Type B pancreatic cell (in vitro differentiated cells): ENCODE measurements around the gene CDS2. TPM values are rescaled to one million over a fixed set of nuclear protein-coding genes. Genes with fewer than 3 reads are reported as not detected.

Experiments
- DNase-seq: peaks from one replicate; pipeline ENCODE4 v3.0.0; 2021; ENCODE audit warnings: mixed read lengths; ENCODE audit not compliant: unreplicated experiment; ENCODE audit errors: extremely low spot score
- H3K27ac Mint-ChIP-seq: 2 replicates; pipeline ENCODE4 v1.8.0; 2021; ENCODE audit warnings: mild to moderate bottlenecking, mixed read lengths
- H3K27me3 Mint-ChIP-seq: 2 replicates; pipeline ENCODE4 v1.8.0; 2021; ENCODE audit warnings: mixed read lengths
- H3K36me3 Mint-ChIP-seq: 2 replicates; pipeline ENCODE4 v1.8.0; 2021; ENCODE audit warnings: mixed read lengths
- H3K4me1 Mint-ChIP-seq: one replicate; pipeline ENCODE4 v1.8.0; 2021; ENCODE audit warnings: mixed read lengths; ENCODE audit not compliant: unreplicated experiment
- H3K4me3 Mint-ChIP-seq: 2 replicates; pipeline ENCODE4 v1.8.0; 2021; ENCODE audit warnings: mild to moderate bottlenecking, mixed read lengths
- H3K9me3 Mint-ChIP-seq: 2 replicates; pipeline ENCODE4 v1.8.0; 2021; ENCODE audit warnings: mixed read lengths
- long read RNA-seq: library from polyadenylated mRNA; unstranded; transcript quantifications from one replicate; pipeline ENCODE4 v2.0.0, GENCODE V29; 2020
- total RNA-seq: library from RNA; stranded (reverse); gene quantifications from 2 replicates; pipeline ENCODE4 v1.2.1, GENCODE V29; 2021; ENCODE audit warnings: low replicate concordance
- TF ChIP-seq, protein P1 (sequence below): fragments of 200-600 bp; sonication (generic); conservative IDR thresholded peaks from 2 replicates; pipeline ENCODE4 v1.5.0; 2021; ENCODE audit warnings: antibody characterized with exemption, mild to moderate bottlenecking

CDS2 gene
- total RNA-seq = 41.5 and 44.4 TPM in 2 replicates
- long read RNA-seq, full-length matches to known transcripts = 43 of 53 reads
- long read RNA-seq, partial matches to known transcripts = 5 of 53 reads
- long read RNA-seq, other reads (novel, unspliced or antisense) = 5 of 53 reads

DNA sequence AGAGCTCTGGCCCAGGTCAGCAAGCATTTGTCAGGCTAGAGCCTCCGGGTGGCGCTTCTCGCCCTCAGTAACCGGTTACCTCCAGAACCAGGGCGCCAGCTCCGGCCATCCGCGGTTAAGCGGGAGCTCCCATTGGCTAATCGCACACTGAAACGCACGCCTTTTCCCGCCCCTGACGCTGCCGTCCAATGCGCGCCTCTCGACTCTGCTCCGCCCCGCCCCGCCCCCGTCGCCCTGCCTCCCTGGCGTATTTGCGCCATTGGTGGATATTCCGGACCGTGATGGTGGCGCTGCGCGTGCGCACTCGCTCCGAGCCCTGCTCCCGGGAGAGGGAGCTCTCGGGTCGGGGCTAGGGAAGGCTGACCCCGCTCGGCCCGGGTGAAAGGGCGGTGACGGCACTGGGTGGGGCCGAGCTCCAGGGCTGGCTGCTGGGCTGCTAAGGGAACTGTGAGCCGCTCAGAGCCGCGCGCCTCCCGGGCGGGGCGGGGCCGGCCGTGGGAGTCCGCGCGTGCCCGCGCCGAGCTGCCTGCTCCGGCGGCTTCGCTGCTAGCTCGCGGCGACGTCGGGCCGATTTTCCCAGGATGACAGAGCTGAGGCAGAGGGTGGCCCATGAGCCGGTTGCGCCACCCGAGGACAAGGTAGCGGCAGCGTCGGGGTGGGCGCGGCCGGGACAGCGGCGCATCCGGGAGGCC is at the start of gene CDS2:
TSS of gene CDS2 (plus strand) at position 497 of the 692 bp plus-strand sequence. CDS start at position 582, 85 bp downstream.
- Mint-ChIP-seq H3K9me3 (no peaks in the 10 kb centered on the region), H3K36me3 (peaks cover 7% of the 10 kb centered on the region), H3K4me3 (peak within 1 kb of the TSS; percentile 98), H3K4me1 (peaks cover 27% of the 10 kb centered on the region), H3K27me3 (no peaks in the 10 kb centered on the region), H3K27ac (peak within 1 kb of the TSS; percentile 96)
- peak; percentile 100 for DNase-seq
- TF ChIP-seq, protein P1, sequence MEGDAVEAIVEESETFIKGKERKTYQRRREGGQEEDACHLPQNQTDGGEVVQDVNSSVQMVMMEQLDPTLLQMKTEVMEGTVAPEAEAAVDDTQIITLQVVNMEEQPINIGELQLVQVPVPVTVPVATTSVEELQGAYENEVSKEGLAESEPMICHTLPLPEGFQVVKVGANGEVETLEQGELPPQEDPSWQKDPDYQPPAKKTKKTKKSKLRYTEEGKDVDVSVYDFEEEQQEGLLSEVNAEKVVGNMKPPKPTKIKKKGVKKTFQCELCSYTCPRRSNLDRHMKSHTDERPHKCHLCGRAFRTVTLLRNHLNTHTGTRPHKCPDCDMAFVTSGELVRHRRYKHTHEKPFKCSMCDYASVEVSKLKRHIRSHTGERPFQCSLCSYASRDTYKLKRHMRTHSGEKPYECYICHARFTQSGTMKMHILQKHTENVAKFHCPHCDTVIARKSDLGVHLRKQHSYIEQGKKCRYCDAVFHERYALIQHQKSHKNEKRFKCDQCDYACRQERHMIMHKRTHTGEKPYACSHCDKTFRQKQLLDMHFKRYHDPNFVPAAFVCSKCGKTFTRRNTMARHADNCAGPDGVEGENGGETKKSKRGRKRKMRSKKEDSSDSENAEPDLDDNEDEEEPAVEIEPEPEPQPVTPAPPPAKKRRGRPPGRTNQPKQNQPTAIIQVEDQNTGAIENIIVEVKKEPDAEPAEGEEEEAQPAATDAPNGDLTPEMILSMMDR = peak; percentile 61

DNA sequence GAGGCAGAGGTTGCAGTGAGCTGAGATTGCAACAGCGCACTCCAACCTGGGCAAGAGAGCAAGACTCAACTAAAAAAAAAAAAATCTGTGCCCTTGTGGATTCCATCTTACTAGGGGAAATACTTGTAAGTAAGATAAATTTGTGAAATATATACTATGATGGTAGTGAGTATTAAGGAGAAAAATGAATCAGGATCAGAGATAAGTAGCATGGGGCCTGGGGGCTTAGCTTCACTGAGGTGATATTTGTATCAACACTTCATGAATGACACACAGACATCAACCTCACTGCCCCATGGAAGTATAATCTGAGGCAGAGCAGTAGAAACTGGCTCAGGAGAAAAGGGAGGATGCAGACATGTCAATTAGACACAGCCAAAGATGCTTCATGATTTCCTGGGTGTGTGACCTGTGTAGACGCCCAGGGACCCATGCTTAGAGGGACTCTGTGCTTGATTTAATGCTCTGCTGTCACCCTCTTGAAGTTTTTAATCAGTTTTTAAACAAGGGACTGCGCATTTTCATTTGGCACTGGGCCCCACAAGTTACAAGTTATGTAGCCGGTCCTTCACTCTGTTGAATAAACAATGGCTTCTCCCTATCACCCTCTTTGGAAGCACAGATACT is 48.9 kb upstream of the CDS2 start:
- Mint-ChIP-seq H3K36me3 (no peaks in the 10 kb centered on the region), H3K9me3 (no peaks in the 10 kb centered on the region), H3K4me3 (no peak overlapping the region), H3K27ac (no peak overlapping the region), H3K4me1 (peaks cover 4% of the 10 kb centered on the region), H3K27me3 (peaks cover 3% of the 10 kb centered on the region)
- DNase-seq = no peak
- TF ChIP-seq, protein P1 = no peak

DNA sequence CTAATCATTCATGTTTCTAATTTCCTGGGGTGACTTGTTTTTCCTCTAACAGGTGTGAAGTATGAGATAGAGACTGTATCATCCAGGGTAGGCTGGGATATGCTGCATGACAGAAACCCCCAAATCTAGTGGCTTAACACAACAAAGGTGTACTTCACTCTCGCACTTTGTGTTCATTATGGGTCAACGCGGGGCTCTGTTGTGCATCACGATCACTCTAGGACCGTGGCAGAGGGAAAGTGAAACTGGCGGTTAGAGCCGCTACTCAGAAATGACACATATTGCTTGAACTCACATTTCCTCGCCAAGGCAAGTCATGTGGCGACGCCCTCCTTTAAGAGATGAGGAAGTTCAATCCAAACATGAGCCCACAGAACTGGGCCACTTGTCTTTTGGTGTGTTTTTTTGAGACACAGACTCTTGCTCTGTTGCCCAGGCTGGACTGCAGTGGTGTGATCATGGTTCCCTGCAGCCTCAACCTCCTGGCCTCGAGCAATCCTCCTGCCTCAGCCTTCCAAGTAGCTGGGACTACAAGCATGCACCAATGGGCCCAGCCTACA is 48.3 kb upstream of the CDS2 start:
- DNase-seq = no peak
- Mint-ChIP-seq H3K9me3 (no peaks in the 10 kb centered on the region), H3K27me3 (peaks cover 3% of the 10 kb centered on the region), H3K36me3 (no peaks in the 10 kb centered on the region), H3K4me1 (peaks cover 4% of the 10 kb centered on the region), H3K27ac (no peak overlapping the region), H3K4me3 (no peak overlapping the region)
- TF ChIP-seq, protein P1 = no peak

DNA sequence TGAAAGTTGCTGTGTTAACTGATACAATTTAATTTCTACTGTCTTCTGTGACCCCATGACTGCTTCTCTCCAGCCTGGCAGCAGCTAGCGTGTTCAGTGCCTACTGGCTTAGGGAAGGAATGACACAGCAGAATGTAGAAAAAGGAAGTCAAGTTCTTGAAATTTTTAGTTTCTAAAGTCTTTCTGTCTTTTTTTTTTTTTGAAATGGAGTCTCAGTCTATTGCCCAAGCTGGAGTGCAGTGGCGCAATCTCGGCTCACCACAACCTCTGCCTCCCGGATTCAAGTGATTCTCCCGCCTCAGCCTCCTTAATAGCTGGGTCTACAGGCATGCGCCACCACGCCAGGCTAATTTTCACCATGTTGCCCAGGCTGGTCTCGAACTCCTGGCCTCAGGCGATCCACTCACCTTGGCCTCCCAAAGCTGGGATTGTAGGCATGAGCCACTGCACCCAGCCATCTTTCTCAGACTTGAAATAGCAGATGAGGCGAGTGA is 46.4 kb upstream of the CDS2 start:
- DNase-seq = no peak
- Mint-ChIP-seq H3K4me3 (no peak overlapping the region), H3K27me3 (peaks cover 3% of the 10 kb centered on the region), H3K27ac (no peak overlapping the region), H3K36me3 (no peaks in the 10 kb centered on the region), H3K4me1 (peaks cover 4% of the 10 kb centered on the region), H3K9me3 (no peaks in the 10 kb centered on the region)
- TF ChIP-seq, protein P1 = no peak

DNA sequence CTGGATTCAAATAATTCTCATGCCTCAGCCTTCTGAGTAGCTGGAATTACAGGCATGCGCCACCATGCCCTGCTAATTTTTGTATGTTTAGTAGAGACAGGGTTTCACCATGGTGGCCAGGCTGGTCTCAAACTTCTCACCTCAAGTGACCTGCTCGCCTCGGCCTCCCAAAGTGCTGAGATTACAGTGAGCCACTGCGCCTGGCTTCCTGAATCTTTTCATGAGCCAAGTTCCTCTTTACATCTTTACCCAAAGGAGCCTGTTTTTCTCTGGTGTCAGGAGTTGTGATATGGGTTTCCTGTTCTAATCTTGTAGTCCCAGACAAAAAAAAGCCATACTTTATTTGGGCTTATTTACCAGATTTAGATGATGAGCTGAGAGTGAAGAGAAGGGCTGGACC is 41.4 kb upstream of the CDS2 start:
- TF ChIP-seq, protein P1 = no peak
- H3K27me3 Mint-ChIP-seq = peaks cover 3% of the 10 kb centered on the region
- H3K9me3 Mint-ChIP-seq = no peaks in the 10 kb centered on the region
- H3K4me3 Mint-ChIP-seq = no peak overlapping the region
- H3K36me3 Mint-ChIP-seq = no peaks in the 10 kb centered on the region
- DNase-seq = no peak
- H3K27ac Mint-ChIP-seq = no peak overlapping the region
- peaks cover 4% of the 10 kb centered on the region for H3K4me1 Mint-ChIP-seq
